GM23338 (cell line): ENCODE data around the gene TAPBP. TPM values are rescaled to one million over a fixed set of nuclear protein-coding genes. Genes with fewer than 3 reads are reported as not detected.

Source experiments
- CREB1 ChIP-seq: fragments of 250-450 bp; sonication (Bioruptor Pico); IDR thresholded peaks from 2 replicates; pipeline ENCODE4 v1.5.0; 2020; ENCODE audit warnings: low read depth, mild to moderate bottlenecking, moderate library complexity
- CTCF ChIP-seq, 2 experiments: fragments of 200-600 bp in 1 of 2; sonication (generic) in 1 of 2; conservative IDR thresholded peaks; 2 replicates each; pipeline versions ENCODE4 v1.5.1 to v1.6.1; 2016 to 2017; ENCODE audit warnings: antibody characterized with exemption in 2 of 2, low read depth in 2 of 2, mild to moderate bottlenecking in 2 of 2, moderate library complexity in 1 of 2
- EZH2 ChIP-seq: fragments of 200-600 bp; sonication (generic); IDR thresholded peaks from one replicate; pipeline ENCODE4 v1.8.0; 2017; ENCODE audit warnings: antibody characterized with exemption, mild to moderate bottlenecking, low read depth; ENCODE audit not compliant: unreplicated experiment
- EZH2phosphoT487 ChIP-seq: fragments of 200-600 bp; sonication (generic); IDR thresholded peaks from one replicate; pipeline ENCODE4 v1.8.1; 2018; ENCODE audit warnings: antibody characterized with exemption; ENCODE audit not compliant: unreplicated experiment
- JUNB ChIP-seq: IDR thresholded peaks from one replicate; pipeline ENCODE4 v1.6.1; 2016; ENCODE audit warnings: antibody characterized with exemption; ENCODE audit not compliant: unreplicated experiment
- REST ChIP-seq: IDR thresholded peaks from one replicate; pipeline ENCODE4 v1.6.1; 2018; ENCODE audit warnings: antibody characterized with exemption; ENCODE audit not compliant: unreplicated experiment
- STAT1 ChIP-seq: IDR thresholded peaks from one replicate; pipeline ENCODE4 v1.6.1; 2016; ENCODE audit warnings: antibody characterized with exemption; ENCODE audit not compliant: unreplicated experiment
- ZNF114 ChIP-seq: fragments of 250-450 bp; sonication (Bioruptor Pico); IDR thresholded peaks from 2 replicates; pipeline ENCODE4 v1.5.0; 2020; ENCODE audit warnings: mild to moderate bottlenecking, moderate library complexity
- ZNF331 ChIP-seq: fragments of 250-450 bp; sonication (Bioruptor Pico); IDR thresholded peaks from 2 replicates; pipeline ENCODE4 v1.5.0; 2020; ENCODE audit warnings: low read depth, mild to moderate bottlenecking, moderate library complexity
- ZNF462 ChIP-seq: fragments of 250-450 bp; sonication (Bioruptor Pico); IDR thresholded peaks from 2 replicates; pipeline ENCODE4 v1.5.0; 2020; ENCODE audit warnings: mild to moderate bottlenecking, moderate library complexity
- polyA plus RNA-seq: library from polyadenylated mRNA; unstranded; fragments of >200 nt; fragmentation: Nextera tagmentation; extraction: Ambion mirVana; gene quantifications from 2 replicates; pipeline ENCODE4 v1.2.1, GENCODE V29; 2016
- total RNA-seq: library from RNA; depleted of rRNA; stranded (reverse); fragments of >200 nt; shearing (Covaris generic); gene quantifications from 2 replicates; pipeline ENCODE4 v1.2.3, GENCODE V29; 2014

Gene TAPBP
- total and polyA plus RNA-seq, 2 experiments from 2014 or later = 19.9 to 37.5 TPM

GRCh38 chr6:33271468-33272274, 42.2 kb downstream of the TAPBP start, which contains the start of the genes RPS18 and VPS52 (continued):
- TF ChIP-seq ZNF462 (CRISPR knock-in tag) (no peak), EZH2 (no peak), JUNB (no peak), EZH2phosphoT487 (no peak), CTCF (conservative IDR thresholded peaks at IDR 0.05; ENCODE audit: low read depth in 2 of 2) (no peak), ZNF331 (no peak), REST (peak; percentile 27), STAT1 (no peak), CREB1 (CRISPR knock-in tag) (peak; percentile 91), ZNF114 (CRISPR knock-in tag) (peak; percentile 94; the same call in 1 of the 2 replicates)
